Neural cell (in vitro differentiated cells): ENCODE results near the gene MAPKAPK5.

Source experiments
- EP300 ChIP-seq: fragments of 450-650 bp; conservative IDR thresholded peaks from 2 replicates; pipeline ENCODE4 v1.6.1; 2014; ENCODE audit warnings: antibody characterized with exemption, mild to moderate bottlenecking, moderate library complexity; ENCODE audit not compliant: poor library complexity, severe bottlenecking
- EZH2 ChIP-seq: fragments of 200-600, 300-800 bp; shearing (Covaris generic), sonication (generic); IDR thresholded peaks from 2 replicates; pipeline ENCODE4 v1.6.1; 2014; ENCODE audit warnings: antibody characterized with exemption, low read length, borderline replicate concordance, mild to moderate bottlenecking; ENCODE audit not compliant: insufficient read depth, poor library complexity, severe bottlenecking
- MXI1 ChIP-seq: fragments of 450-650 bp; conservative IDR thresholded peaks from 2 replicates; pipeline ENCODE4 v1.6.1; 2014; ENCODE audit warnings: antibody characterized with exemption, mild to moderate bottlenecking; ENCODE audit not compliant: poor library complexity, severe bottlenecking
- POLR2AphosphoS5 ChIP-seq: IDR thresholded peaks from 2 replicates; pipeline ENCODE4 v1.6.1; 2012
- RAD21 ChIP-seq: fragments of 450-650 bp; conservative IDR thresholded peaks from 2 replicates; pipeline ENCODE4 v1.6.1; 2014; ENCODE audit warnings: antibody characterized with exemption, mild to moderate bottlenecking, moderate library complexity
- SMC3 ChIP-seq: fragments of 450-650 bp; conservative IDR thresholded peaks from 2 replicates; pipeline ENCODE4 v1.6.1; 2014; ENCODE audit warnings: antibody characterized with exemption, mild to moderate bottlenecking, moderate library complexity; ENCODE audit not compliant: poor library complexity
- TAF1 ChIP-seq: IDR thresholded peaks from 2 replicates; pipeline ENCODE4 v1.6.1; 2012; ENCODE audit warnings: low read depth
- TF ChIP-seq, protein P1 (sequence below): IDR thresholded peaks from 2 replicates; pipeline ENCODE4 v1.6.1; 2012; ENCODE audit warnings: borderline replicate concordance
- TF ChIP-seq, protein P2 (sequence below): fragments of 450-650 bp; IDR thresholded peaks from 2 replicates; pipeline ENCODE4 v1.5.1; 2014; ENCODE audit warnings: antibody characterized with exemption, mild to moderate bottlenecking, moderate library complexity; ENCODE audit not compliant: poor library complexity, severe bottlenecking

DNA sequence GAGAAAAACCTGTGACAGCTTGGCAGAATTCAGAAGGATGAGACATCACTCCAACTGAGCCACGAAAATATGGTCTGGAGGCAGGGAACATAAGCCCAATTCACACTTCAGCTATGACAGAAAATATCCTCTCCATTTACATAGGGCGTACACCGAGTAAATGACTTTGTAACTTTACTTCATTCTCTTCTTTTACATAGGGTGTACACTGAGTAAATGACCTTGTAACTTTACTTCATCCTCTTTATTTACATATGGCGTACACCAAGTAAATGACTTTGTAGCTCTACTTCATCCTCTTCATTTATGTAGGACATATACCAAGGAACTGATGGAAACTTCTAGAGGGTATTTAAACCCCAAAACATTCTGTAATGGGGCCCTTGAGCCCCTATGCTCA is 14.1 kb upstream of the MAPKAPK5 start:
- no peak for TF ChIP-seq EP300
- TF ChIP-seq, protein P1, sequence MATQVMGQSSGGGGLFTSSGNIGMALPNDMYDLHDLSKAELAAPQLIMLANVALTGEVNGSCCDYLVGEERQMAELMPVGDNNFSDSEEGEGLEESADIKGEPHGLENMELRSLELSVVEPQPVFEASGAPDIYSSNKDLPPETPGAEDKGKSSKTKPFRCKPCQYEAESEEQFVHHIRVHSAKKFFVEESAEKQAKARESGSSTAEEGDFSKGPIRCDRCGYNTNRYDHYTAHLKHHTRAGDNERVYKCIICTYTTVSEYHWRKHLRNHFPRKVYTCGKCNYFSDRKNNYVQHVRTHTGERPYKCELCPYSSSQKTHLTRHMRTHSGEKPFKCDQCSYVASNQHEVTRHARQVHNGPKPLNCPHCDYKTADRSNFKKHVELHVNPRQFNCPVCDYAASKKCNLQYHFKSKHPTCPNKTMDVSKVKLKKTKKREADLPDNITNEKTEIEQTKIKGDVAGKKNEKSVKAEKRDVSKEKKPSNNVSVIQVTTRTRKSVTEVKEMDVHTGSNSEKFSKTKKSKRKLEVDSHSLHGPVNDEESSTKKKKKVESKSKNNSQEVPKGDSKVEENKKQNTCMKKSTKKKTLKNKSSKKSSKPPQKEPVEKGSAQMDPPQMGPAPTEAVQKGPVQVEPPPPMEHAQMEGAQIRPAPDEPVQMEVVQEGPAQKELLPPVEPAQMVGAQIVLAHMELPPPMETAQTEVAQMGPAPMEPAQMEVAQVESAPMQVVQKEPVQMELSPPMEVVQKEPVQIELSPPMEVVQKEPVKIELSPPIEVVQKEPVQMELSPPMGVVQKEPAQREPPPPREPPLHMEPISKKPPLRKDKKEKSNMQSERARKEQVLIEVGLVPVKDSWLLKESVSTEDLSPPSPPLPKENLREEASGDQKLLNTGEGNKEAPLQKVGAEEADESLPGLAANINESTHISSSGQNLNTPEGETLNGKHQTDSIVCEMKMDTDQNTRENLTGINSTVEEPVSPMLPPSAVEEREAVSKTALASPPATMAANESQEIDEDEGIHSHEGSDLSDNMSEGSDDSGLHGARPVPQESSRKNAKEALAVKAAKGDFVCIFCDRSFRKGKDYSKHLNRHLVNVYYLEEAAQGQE = no peak
- TF ChIP-seq, protein P2, sequence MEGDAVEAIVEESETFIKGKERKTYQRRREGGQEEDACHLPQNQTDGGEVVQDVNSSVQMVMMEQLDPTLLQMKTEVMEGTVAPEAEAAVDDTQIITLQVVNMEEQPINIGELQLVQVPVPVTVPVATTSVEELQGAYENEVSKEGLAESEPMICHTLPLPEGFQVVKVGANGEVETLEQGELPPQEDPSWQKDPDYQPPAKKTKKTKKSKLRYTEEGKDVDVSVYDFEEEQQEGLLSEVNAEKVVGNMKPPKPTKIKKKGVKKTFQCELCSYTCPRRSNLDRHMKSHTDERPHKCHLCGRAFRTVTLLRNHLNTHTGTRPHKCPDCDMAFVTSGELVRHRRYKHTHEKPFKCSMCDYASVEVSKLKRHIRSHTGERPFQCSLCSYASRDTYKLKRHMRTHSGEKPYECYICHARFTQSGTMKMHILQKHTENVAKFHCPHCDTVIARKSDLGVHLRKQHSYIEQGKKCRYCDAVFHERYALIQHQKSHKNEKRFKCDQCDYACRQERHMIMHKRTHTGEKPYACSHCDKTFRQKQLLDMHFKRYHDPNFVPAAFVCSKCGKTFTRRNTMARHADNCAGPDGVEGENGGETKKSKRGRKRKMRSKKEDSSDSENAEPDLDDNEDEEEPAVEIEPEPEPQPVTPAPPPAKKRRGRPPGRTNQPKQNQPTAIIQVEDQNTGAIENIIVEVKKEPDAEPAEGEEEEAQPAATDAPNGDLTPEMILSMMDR = no peak
- no peak for TF ChIP-seq SMC3
- no peak for TF ChIP-seq TAF1
- no peak for TF ChIP-seq EZH2
- no peak for TF ChIP-seq POLR2AphosphoS5
- TF ChIP-seq MXI1 = no peak
- no peak for TF ChIP-seq RAD21
